Panc1 (cell line): ENCODE data around the gene HEG1. TPM values are rescaled to one million over a fixed set of nuclear protein-coding genes. Genes with fewer than 3 reads are reported as not detected.

ENCODE experiments used
- ATAC-seq: fragments of 200-7000 bp; cut with Tn5 transposase; 2 replicates; pipeline ENCODE4 v1.9.1; 2020; ENCODE audit warnings: mild to moderate bottlenecking, moderate library complexity
- BruUV-seq: library from RNA; stranded (reverse); fragments of 400-500 nt; replicated peaks from 2 replicates; lab custom pipeline; 2021; lab: Mats Ljungman, UMichigan
- CTCF ChIA-PET: fragments of 300-600 bp; sonication (Branson Sonifier 250); formaldehyde crosslinking; loops from one replicate; lab custom pipeline; 2022; ENCODE audit warnings: antibody characterized with exemption; lab: Charles Lee
- POLR2A ChIA-PET: fragments of 300-600 bp; sonication (Branson Sonifier 250); formaldehyde crosslinking; loops from one replicate; lab custom pipeline; 2022; ENCODE audit warnings: antibody characterized with exemption; lab: Charles Lee
- DNase-seq: peaks from one replicate; pipeline ENCODE4 v3.0.0-alpha.2; 2010; ENCODE audit warnings: low read depth, low spot score
- H3K27ac ChIP-seq: 2 replicates; pipeline ENCODE4 v1.5.1; 2011; ENCODE audit warnings: mild to moderate bottlenecking, low read length, inconsistent platforms
- H3K27me3 ChIP-seq: fragments of 200-500 bp; sonication (Bioruptor generic); 2 replicates; pipeline ENCODE4 v1.6.0; 2014; ENCODE audit warnings: low read length, inconsistent platforms; ENCODE audit not compliant: control insufficient read depth, insufficient read depth
- H3K36me3 ChIP-seq: fragments of 200-500 bp; sonication (Bioruptor generic); 2 replicates; pipeline ENCODE4 v1.5.1; 2014; ENCODE audit warnings: inconsistent platforms, mild to moderate bottlenecking, low read length, moderate library complexity; ENCODE audit not compliant: control insufficient read depth, insufficient read depth
- H3K4me1 ChIP-seq: 2 replicates; pipeline ENCODE4 v1.5.1; 2011; ENCODE audit warnings: inconsistent platforms, mild to moderate bottlenecking, low read length, moderate library complexity; ENCODE audit not compliant: control insufficient read depth, insufficient read depth
- H3K4me3 ChIP-seq, 2 experiments: 2 replicates each; pipeline ENCODE4 v1.5.1; 2011 to 2012; ENCODE audit warnings: low read depth in 2 of 2, low read length in 2 of 2, mild to moderate bottlenecking in 2 of 2, inconsistent platforms in 1 of 2, moderate library complexity in 1 of 2
- H3K9me3 ChIP-seq: fragments of 200-500 bp; sonication (Bioruptor generic); 2 replicates; pipeline ENCODE4 v1.5.1; 2014; ENCODE audit warnings: low read depth, mild to moderate bottlenecking, inconsistent platforms, low read length, moderate library complexity; ENCODE audit not compliant: control insufficient read depth, insufficient read depth
- POLR2AphosphoS5 ChIP-seq: IDR thresholded peaks from 2 replicates; pipeline ENCODE4 v1.6.1; 2012; ENCODE audit warnings: mild to moderate bottlenecking, low read depth, low read length, moderate library complexity
- SIN3A ChIP-seq: IDR thresholded peaks from 2 replicates; pipeline ENCODE4 v1.6.1; 2012; ENCODE audit warnings: low read depth, mild to moderate bottlenecking, low read length, moderate library complexity, borderline replicate concordance; ENCODE audit not compliant: insufficient read depth
- TCF7L2 ChIP-seq: IDR thresholded peaks from 2 replicates; pipeline ENCODE4 v1.6.1; 2011; ENCODE audit warnings: mild to moderate bottlenecking, low read depth, low read length, inconsistent platforms
- in situ Hi-C: cut with HindIII; loops from 2 replicates; pipeline ENCODE4 v1.10.0; 2016; ENCODE audit warnings: low sequenced_read_pairs, low pct_unique_long_range_greater_than_20kb
- intact Hi-C: fragments of 100-400 bp; cut with micrococcal nuclease; formaldehyde crosslinking; loops from one replicate; pipeline ENCODE4 v1.10.0; 2022; ENCODE audit not compliant: unreplicated experiment
- total RNA-seq: library from RNA; stranded (reverse); gene quantifications from one replicate; pipeline ENCODE4 v1.2.1, GENCODE V29; 2021; ENCODE audit not compliant: unreplicated experiment
- TF ChIP-seq, protein P1 (sequence below), 2 experiments: IDR thresholded peaks; 2 replicates each; pipeline ENCODE4 v1.6.1; 2011 to 2012; ENCODE audit warnings: low read depth in 2 of 2, control low read depth in 1 of 2, low read length in 1 of 2, mild to moderate bottlenecking in 1 of 2, moderate library complexity in 1 of 2; ENCODE audit not compliant: insufficient read depth in 1 of 2
- TF ChIP-seq, protein P2 (sequence below): fragments of 450-650 bp; IDR thresholded peaks from 2 replicates; pipeline ENCODE4 v1.5.1; 2017; ENCODE audit warnings: mild to moderate bottlenecking

Gene HEG1
- total RNA-seq, 1 experiment from 2014 or later = 141 TPM

DNA sequence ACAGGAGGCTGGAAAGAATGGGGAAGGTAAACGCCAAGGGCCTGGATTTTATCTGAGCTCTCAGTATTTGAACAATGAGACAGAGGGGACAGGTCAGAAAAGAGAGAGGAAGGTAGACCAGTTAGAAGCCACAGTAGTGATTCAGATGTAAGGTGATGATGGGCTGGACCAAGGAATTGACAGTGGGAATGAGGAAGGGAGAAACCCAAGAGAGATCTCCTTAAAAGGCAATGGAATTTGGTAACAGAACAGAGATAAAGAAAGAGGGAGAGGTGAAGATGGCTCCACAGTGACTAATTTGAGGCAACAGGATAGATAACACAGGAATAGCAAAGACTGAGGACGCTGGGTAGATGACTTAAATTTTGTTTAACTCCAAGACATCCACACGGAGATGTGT lies 11.4 kb upstream of the HEG1 start:
- CTCF ChIA-PET = no interaction called here

DNA sequence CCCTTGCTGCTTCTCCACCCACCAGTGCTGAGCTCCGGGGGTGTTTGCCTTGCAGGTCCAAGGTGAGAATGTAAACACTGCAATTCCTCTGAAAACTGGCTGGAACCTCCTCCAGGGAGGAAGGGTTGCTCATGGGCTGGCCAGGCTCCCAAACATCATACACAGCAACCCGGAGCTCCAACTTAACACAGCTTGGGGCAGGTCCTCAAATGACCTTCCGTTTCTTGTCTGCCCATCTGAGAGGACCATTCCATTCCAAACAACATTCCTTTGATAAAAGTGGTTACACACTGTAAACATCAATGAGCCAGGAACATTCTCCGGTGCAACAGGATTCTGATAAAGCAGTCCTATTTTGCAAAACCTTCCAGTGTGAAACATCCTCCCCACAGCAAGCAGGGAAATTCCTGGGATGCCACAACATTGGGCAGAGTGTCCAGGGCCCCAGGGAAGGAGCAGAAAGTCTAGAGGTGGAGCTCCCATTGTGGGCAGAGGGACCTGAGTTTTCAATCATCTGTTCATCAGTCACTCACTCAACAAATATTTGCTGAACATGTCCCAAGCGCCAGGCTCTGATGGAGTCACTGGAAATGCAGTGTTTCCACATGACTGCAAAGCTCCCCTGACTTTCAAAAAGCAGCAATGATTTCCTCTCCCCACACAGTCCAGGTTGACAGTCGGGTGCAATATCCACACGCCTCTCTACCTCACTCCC lies 7.3 kb upstream of the HEG1 start:
- DNase-seq (peak; percentile 98), ATAC-seq (peak; percentile 93)
- Histone ChIP-seq H3K27me3 (no peaks in the 10 kb centered on the region), H3K4me3 (no peak overlapping the region), H3K9me3 (no peaks in the 10 kb centered on the region), H3K36me3 (no peaks in the 10 kb centered on the region), H3K27ac (peak overlapping the region; percentile 97), H3K4me1 (peaks cover 51% of the 10 kb centered on the region)
- in situ Hi-C loops (no loop called here), intact Hi-C loops (no loop called here)
- no TSS peak for BruUV-seq
- ChIA-PET POLR2A (no interaction called here), CTCF (no interaction called here)
- peak; percentile 99 for TF ChIP-seq TCF7L2
- TF ChIP-seq SIN3A = no peak
- TF ChIP-seq POLR2AphosphoS5 = peak; percentile 61
- TF ChIP-seq, protein P1, sequence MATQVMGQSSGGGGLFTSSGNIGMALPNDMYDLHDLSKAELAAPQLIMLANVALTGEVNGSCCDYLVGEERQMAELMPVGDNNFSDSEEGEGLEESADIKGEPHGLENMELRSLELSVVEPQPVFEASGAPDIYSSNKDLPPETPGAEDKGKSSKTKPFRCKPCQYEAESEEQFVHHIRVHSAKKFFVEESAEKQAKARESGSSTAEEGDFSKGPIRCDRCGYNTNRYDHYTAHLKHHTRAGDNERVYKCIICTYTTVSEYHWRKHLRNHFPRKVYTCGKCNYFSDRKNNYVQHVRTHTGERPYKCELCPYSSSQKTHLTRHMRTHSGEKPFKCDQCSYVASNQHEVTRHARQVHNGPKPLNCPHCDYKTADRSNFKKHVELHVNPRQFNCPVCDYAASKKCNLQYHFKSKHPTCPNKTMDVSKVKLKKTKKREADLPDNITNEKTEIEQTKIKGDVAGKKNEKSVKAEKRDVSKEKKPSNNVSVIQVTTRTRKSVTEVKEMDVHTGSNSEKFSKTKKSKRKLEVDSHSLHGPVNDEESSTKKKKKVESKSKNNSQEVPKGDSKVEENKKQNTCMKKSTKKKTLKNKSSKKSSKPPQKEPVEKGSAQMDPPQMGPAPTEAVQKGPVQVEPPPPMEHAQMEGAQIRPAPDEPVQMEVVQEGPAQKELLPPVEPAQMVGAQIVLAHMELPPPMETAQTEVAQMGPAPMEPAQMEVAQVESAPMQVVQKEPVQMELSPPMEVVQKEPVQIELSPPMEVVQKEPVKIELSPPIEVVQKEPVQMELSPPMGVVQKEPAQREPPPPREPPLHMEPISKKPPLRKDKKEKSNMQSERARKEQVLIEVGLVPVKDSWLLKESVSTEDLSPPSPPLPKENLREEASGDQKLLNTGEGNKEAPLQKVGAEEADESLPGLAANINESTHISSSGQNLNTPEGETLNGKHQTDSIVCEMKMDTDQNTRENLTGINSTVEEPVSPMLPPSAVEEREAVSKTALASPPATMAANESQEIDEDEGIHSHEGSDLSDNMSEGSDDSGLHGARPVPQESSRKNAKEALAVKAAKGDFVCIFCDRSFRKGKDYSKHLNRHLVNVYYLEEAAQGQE (IDR thresholded peaks at IDR 0.05; ENCODE audit: insufficient read depth in 1 of 2, low read depth in 2 of 2, low read length in 1 of 2) = peak in 1 of 2 experiments; percentile 52; a peak in 2 of 4 replicates

More for the DNA sequence above, 11.4 kb upstream of the HEG1 start:
- POLR2A ChIA-PET = no interaction called here
- intact Hi-C loops = no loop called here
- TF ChIP-seq TCF7L2 = no peak
- TF ChIP-seq POLR2AphosphoS5 = no peak
- TF ChIP-seq, protein P2, sequence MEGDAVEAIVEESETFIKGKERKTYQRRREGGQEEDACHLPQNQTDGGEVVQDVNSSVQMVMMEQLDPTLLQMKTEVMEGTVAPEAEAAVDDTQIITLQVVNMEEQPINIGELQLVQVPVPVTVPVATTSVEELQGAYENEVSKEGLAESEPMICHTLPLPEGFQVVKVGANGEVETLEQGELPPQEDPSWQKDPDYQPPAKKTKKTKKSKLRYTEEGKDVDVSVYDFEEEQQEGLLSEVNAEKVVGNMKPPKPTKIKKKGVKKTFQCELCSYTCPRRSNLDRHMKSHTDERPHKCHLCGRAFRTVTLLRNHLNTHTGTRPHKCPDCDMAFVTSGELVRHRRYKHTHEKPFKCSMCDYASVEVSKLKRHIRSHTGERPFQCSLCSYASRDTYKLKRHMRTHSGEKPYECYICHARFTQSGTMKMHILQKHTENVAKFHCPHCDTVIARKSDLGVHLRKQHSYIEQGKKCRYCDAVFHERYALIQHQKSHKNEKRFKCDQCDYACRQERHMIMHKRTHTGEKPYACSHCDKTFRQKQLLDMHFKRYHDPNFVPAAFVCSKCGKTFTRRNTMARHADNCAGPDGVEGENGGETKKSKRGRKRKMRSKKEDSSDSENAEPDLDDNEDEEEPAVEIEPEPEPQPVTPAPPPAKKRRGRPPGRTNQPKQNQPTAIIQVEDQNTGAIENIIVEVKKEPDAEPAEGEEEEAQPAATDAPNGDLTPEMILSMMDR = no peak
- no peak for TF ChIP-seq SIN3A
- TF ChIP-seq, protein P1 (IDR thresholded peaks at IDR 0.05; ENCODE audit: insufficient read depth in 1 of 2, low read depth in 2 of 2, low read length in 1 of 2) = no peak
- peak overlapping the region; percentile 97 for H3K27ac ChIP-seq
- no TSS peak for BruUV-seq
- no peak for DNase-seq
- ATAC-seq = no peak
- peaks cover 21% of the 10 kb centered on the region for H3K4me1 ChIP-seq
- H3K36me3 ChIP-seq = no peaks in the 10 kb centered on the region
- no peak overlapping the region for H3K4me3 ChIP-seq
- no peaks in the 10 kb centered on the region for H3K9me3 ChIP-seq
- in situ Hi-C loops = no loop called here
- H3K27me3 ChIP-seq = no peaks in the 10 kb centered on the region
